Thymus (tissue), 11 donors: ENCODE data around the gene MAP7. TPM values are rescaled to one million over a fixed set of nuclear protein-coding genes. Genes with fewer than 3 reads are reported as not detected.
"Not testable (repeated sequence)": the region's sequence is repeated elsewhere in the genome, so short reads cannot be mapped to it uniquely, and the experiment has no call there.

Experiments used
- DNase-seq, 9 donors: peaks; one replicate each; pipeline ENCODE4 v3.0.0-alpha.2; 2013; ENCODE audit warnings: low spot score in 9 of 9, low read depth in 6 of 9, missing footprints in 1 of 9
- H3K27ac ChIP-seq, 2 donors: one replicate each; pipeline ENCODE4 v1.5.1; 2013; ENCODE audit warnings: control low read depth in 1 of 2, low read depth in 1 of 2, low read length in 1 of 2, mild to moderate bottlenecking in 1 of 2, moderate library complexity in 1 of 2
- H3K27me3 ChIP-seq, 2 donors: one replicate each; pipeline ENCODE4 v1.5.1; 2013; ENCODE audit warnings: low read length in 1 of 2; ENCODE audit not compliant: control insufficient read depth in 2 of 2, insufficient read depth in 1 of 2
- H3K36me3 ChIP-seq, 2 donors: one replicate each; pipeline ENCODE4 v1.5.1; 2013; ENCODE audit warnings: low read length in 1 of 2, mild to moderate bottlenecking in 1 of 2, moderate library complexity in 1 of 2; ENCODE audit not compliant: control insufficient read depth in 2 of 2, insufficient read depth in 2 of 2
- H3K4me1 ChIP-seq, 2 donors: one replicate each; pipeline ENCODE4 v1.5.1; 2013; ENCODE audit warnings: low read length in 2 of 2; ENCODE audit not compliant: control insufficient read depth in 2 of 2, insufficient read depth in 2 of 2
- H3K4me3 ChIP-seq, 2 donors: one replicate each; pipeline ENCODE4 v1.5.1; 2013; ENCODE audit warnings: low read length in 2 of 2, control low read depth in 1 of 2, mild to moderate bottlenecking in 1 of 2
- H3K9me3 ChIP-seq, 2 donors: one replicate each; pipeline ENCODE4 v1.5.1; 2013; ENCODE audit warnings: low read length in 1 of 2, mild to moderate bottlenecking in 1 of 2; ENCODE audit not compliant: control insufficient read depth in 2 of 2, insufficient read depth in 1 of 2
- WGBS: extraction: QIAGEN DNeasy Blood & Tissue Kit; methylation state at CpG from one replicate; pipeline ENCODE4 v1.1.7; 2013; 5-methylcytosine and 5-hydroxymethylcytosine counted together
- polyA plus RNA-seq: library from polyadenylated mRNA; stranded (reverse); fragments of 200-250 nt; gene quantifications from one replicate; pipeline ENCODE4 v1.2.3, GENCODE V29; 2013
- total RNA-seq: library from RNA; stranded (reverse); fragments of 120-200 nt; gene quantifications from one replicate; pipeline ENCODE4 v1.2.4, GENCODE V29; 2013
- donor health status: healthy.

Gene MAP7
- total and polyA plus RNA-seq, 2 donors = 2.5 to 7.8 TPM

DNA sequence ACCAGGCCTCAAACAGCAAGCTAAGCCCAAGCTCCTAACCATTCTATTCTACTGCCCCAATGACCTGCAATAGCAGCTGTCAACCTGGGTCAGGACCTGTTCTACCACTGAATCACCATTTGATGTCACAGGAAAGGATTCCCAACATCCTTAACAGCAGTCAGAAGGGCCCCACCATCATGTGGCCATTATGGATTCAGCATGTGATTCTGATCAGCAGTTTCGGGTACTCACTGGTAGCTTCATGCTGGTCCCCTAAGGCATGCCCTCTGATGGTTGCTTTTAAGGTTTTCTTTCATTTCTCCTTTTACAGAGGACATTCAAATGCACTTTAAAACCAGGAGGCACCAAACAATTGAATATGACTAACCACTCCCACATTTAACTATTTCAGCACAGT is 37.3 kb upstream of the MAP7 start:
- Histone ChIP-seq H3K4me3 (no peak overlapping the region), H3K9me3 (no peaks in the 10 kb centered on the region), H3K27ac (no peak overlapping the region), H3K4me1 (no peaks in the 10 kb centered on the region), H3K36me3 (peaks cover 4 to 11% of the 10 kb centered on the region in 2 donors), H3K27me3 (no peaks in the 10 kb centered on the region)
- no peak for DNase-seq
- WGBS = 100% methylated on average over 1 of the region's 1 CpG

DNA sequence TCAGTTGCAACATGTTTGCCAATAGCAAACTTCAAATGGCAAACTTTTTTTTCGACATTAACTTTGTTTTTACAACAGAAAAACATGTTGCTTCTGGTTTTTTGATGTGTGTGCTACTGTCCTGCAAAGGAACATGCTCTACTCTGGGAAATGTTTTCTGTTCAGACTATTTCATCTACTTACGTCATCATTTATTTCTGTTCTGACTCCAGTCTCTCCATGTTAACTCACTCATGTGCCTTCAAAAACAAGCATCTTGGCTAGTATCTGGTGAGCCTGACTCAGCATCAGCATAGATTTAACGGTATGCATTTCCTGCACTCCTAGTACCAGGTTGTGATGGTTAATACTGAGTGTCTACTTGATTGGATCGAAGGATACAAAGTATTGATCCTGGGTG is 36.1 kb upstream of the MAP7 start:
- Histone ChIP-seq H3K9me3 (no peaks in the 10 kb centered on the region), H3K27ac (no peak overlapping the region)
- 67% methylated on average over 4 of the region's 4 CpGs for WGBS

DNA sequence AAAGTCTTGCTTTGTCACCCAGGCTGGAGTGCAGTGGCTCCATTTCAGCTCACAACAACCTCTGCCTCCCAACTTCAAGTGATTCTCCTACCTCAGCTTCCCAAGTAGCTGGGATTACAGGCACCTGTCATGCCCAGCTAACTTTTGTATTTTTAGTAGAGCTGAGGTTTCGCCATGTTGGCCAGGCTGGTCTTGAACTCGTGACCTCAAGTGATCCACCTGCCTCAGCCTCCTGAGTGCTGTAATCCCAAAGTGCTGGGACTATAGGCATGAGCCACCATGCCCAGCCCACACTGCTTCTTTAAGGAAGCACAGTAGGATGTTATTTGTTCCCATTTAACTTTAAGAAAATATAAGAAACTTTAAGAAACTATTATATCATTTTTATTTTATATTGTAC is 35.3 kb upstream of the MAP7 start:
- not testable (repeated sequence) for H3K27me3 ChIP-seq, H3K9me3 ChIP-seq, H3K27ac ChIP-seq, H3K4me1 ChIP-seq, H3K4me3 ChIP-seq, H3K36me3 ChIP-seq, DNase-seq
- WGBS = 98% methylated on average over 2 of the region's 2 CpGs

More for the DNA sequence above, 36.1 kb upstream of the MAP7 start:
- H3K4me3 ChIP-seq = no peak overlapping the region
- H3K36me3 ChIP-seq = peaks cover 0 to 7% of the 10 kb centered on the region in 2 donors
- DNase-seq = no peak
- no peaks in the 10 kb centered on the region for H3K27me3 ChIP-seq
- no peaks in the 10 kb centered on the region for H3K4me1 ChIP-seq

DNA sequence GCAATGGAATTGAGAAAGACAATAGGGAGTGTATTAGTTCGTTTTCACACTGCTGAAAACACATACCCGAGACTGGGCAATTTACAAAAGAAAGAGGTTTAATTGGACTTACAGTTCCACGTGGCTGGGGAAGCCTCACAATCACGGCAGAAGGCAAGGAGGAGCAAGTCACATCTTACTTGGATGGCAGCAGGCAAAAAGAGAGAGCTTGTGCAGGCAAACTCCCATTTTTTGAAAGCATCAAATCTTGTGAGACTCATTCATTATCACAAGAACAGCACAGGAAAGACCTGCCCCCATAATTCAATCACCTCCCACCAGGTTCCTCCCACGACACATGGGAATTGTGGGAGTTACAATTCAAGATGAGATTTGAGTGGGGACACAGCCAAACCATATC is 34.1 kb upstream of the MAP7 start:
- H3K36me3 ChIP-seq, H3K9me3 ChIP-seq, DNase-seq, H3K4me3 ChIP-seq, H3K27me3 ChIP-seq, H3K27ac ChIP-seq, H3K4me1 ChIP-seq: not testable (repeated sequence)
- WGBS = 98% methylated on average over 5 of the region's 5 CpGs

DNA sequence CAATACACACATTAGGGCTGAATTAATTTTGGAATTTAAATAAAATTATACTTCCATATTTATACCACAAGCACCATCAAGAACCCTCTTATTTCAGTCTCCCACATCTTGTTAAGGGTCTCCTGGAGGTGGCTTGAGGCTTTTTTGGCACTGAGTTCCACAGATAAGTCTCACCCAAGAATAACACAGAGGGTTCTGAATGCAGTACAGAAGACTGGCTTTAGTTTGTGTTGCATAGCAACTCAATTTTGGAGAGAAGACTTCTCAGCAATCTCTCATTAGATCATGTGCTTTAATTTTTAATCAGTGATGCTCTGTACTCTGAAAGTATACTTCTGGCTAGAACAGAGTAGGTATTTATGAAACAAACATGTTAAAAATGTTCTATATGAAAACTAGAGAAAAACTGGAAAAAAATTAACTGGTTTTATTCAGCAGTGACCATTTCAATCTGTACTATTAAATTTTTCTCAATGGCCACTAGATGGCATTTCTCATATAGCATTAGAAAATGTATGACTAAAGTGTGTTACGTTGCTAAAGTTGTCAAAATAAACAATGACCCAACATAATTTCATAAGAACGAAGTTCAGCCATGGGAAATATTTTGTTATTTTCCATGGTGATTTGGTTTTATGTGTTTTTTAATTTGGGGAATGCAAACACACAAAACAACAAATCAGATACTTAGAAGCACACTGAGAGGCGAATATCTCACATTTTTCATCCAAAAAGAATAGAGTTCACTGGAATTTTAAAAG is 32.7 kb upstream of the MAP7 start:
- H3K27me3 ChIP-seq = no peaks in the 10 kb centered on the region
- H3K4me1 ChIP-seq = no peaks in the 10 kb centered on the region
- no peak overlapping the region for H3K4me3 ChIP-seq
- DNase-seq = no peak
- H3K27ac ChIP-seq = no peak overlapping the region
- H3K36me3 ChIP-seq = no peaks in the 10 kb centered on the region
- H3K9me3 ChIP-seq = no peaks in the 10 kb centered on the region
- WGBS = 60% methylated on average over 3 of the region's 3 CpGs

DNA sequence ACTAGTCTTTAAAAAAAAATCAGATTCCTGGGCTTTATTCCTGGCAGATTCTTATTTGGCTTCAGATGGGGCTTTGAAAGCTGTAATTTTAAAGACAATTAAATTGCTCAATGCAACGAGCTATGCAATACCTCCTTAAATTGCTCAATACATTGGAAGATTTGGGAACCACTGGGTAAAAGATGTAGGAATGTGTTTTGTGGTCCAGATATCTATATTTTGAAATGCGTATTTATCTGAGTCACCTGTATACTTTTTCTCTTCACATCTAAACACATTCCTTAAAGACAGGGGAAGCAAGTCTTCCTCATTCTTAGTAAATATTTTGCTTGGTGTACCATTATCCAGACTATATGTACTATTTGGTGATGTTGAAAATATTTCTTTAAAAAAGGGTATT is 29.6 kb upstream of the MAP7 start:
- 97% methylated on average over 2 of the region's 2 CpGs for WGBS
- H3K27me3 ChIP-seq = no peaks in the 10 kb centered on the region
- H3K9me3 ChIP-seq = no peaks in the 10 kb centered on the region
- no peak for DNase-seq
- H3K36me3 ChIP-seq = peaks cover 0 to 3% of the 10 kb centered on the region in 2 donors
- no peaks in the 10 kb centered on the region for H3K4me1 ChIP-seq
- H3K4me3 ChIP-seq = no peak overlapping the region
- H3K27ac ChIP-seq = no peak overlapping the region

DNA sequence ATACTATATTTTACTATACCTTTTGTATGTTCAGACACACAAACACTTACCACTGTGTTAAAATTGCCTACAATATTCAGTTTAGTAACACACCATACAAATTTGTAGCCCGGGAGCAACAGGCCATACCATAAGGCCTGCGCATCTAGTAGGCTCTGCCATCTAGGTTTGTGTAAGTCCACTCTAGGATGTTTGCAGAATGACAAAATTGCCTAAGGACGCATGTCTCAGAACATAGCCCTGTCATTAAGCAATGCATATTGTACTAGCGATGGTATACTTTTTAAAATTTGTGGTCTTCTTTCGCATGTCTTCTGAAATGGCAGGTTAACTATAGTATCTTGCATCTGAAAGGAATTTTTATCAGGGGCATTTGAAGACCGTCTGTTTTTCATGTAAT is 26.6 kb upstream of the MAP7 start:
- no peaks in the 10 kb centered on the region for H3K27me3 ChIP-seq
- peaks cover 0 to 3% of the 10 kb centered on the region in 2 donors for H3K36me3 ChIP-seq
- DNase-seq = no peak
- H3K4me1 ChIP-seq = no peaks in the 10 kb centered on the region
- WGBS = 89% methylated on average over 6 of the region's 6 CpGs
- no peak overlapping the region for H3K27ac ChIP-seq
- no peaks in the 10 kb centered on the region for H3K9me3 ChIP-seq
- H3K4me3 ChIP-seq = no peak overlapping the region

DNA sequence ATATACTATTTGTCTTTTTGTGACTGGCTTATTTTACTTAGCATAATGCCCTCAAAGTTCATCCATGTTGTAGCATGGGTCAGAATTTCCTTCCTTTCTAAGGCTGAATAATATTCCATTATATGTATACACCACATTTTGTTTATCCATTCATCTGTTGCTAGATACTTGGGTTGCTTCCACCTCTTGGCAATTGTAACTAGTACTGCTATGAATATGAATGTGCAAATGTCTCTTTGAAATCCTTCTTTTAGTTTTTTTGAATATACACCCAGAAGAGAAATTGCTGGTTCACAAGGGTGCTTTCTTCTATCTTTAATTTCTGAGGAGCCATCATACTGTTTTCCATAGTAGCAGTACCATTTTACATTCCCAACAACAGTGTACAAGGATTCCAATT is 21.3 kb upstream of the MAP7 start:
- DNase-seq = no peak
- H3K4me3 ChIP-seq = no peak overlapping the region
- no peaks in the 10 kb centered on the region for H3K27me3 ChIP-seq
- peaks cover 0 to 6% of the 10 kb centered on the region in 2 donors for H3K9me3 ChIP-seq
- no peaks in the 10 kb centered on the region for H3K36me3 ChIP-seq
- H3K4me1 ChIP-seq = no peaks in the 10 kb centered on the region
- H3K27ac ChIP-seq = no peak overlapping the region

DNA sequence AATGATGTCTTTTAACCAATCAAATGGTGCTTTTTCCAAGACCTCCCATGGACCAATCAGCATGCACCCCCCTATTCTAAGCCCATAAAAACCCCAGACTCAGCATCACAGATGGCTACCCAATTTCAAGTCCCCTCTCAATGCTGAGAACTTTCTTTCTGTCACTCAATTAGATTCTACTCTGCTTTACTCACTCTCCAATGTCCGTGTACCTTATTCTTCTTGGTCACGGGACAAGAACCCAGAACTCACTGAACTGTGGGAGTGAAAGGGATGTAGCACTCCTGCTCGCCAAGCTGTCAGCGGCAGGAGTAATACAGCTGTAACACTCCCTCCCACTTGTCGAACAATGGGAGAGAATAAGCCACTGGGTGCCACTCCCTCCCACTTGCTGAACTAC is 20.8 kb upstream of the MAP7 start:
- WGBS = 99% methylated on average over 5 of the region's 5 CpGs
- H3K27ac ChIP-seq = no peak overlapping the region
- peaks cover 4% of the 10 kb centered on the region in 2 donors for H3K4me1 ChIP-seq
- H3K4me3 ChIP-seq = no peak overlapping the region
- no peaks in the 10 kb centered on the region for H3K27me3 ChIP-seq
- DNase-seq = no peak
- H3K36me3 ChIP-seq = no peaks in the 10 kb centered on the region
- H3K9me3 ChIP-seq = peaks cover 0 to 6% of the 10 kb centered on the region in 2 donors
